Forelimb muscle (tissue), 1 donor: Measurements from ENCODE around the gene IPO5. TPM values are rescaled to one million over a fixed set of nuclear protein-coding genes. Genes with fewer than 3 reads are reported as not detected.
"Not testable (repeated sequence)": the region's sequence is repeated elsewhere in the genome, so short reads cannot be mapped to it uniquely, and the experiment has no call there.

Experiments
- DNase-seq: peaks from one replicate; pipeline ENCODE4 v3.0.0-alpha.2; 2013; ENCODE audit warnings: low read depth
- polyA plus RNA-seq: library from polyadenylated mRNA; unstranded; fragments of 120-200 nt; gene quantifications from one replicate; pipeline ENCODE4 v1.2.1, GENCODE V29; 2013; ENCODE audit not compliant: insufficient read length

IPO5 gene
- polyA plus RNA-seq, 1 donor: 182 TPM

DNA sequence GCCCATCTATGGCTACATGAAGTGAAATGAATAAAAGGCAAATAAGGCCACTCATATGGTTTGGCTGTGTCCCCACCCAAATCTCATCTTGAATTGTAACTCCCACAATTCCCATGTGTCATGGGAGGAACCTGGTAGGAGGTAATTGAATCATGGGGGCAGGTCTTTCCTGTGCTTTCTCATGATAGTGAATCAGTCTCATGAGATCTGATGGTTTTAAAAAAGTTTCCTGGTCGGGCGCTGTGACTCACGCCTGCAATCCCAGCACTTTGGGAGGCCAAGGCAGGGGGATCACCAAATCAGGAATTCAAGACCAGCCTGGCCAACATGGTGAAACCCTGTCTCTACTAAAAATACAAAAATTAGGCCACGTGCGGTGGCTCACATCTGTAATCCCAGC is 4.2 kb upstream of the IPO5 start:
- DNase-seq: not testable (repeated sequence)

DNA sequence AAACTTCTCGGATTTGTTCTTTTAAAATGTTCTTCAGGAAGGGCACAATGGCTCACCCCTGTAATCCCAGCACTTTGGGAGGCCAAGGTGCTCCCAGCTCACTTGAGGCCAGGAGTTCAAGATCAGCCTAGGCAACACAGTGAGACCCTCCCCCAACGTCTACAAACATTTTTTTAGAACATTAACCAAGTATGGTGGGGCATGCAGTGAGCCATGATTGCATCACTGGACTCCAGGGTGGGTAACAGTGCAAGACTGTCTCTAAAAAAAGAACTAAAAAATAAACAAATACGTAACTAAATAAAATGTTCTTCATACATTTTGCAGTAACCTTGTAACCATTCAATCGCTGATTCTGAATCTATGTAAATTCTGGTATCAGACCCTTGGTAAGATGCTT is 2.1 kb upstream of the IPO5 start:
- no peak for DNase-seq

DNA sequence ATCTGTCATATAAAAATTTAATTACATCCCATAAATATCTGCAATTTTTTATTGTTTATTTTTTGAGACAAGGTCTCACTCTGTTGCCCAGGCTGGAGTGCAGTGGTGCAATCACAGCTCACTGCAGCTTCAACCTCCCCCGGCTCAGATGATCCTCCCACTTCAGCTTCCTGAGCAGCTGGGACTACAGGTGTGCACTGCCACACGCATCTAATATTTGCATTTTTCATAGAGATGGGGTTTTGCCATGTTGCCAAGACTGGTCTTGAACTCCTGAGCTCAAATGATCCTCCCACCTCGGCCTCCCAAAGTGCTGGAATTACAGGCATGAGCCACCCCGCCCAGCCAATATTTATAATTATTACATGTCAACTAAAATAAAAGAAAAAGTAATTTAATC is 644 bp upstream of the IPO5 start:
- not testable (repeated sequence) for DNase-seq

DNA sequence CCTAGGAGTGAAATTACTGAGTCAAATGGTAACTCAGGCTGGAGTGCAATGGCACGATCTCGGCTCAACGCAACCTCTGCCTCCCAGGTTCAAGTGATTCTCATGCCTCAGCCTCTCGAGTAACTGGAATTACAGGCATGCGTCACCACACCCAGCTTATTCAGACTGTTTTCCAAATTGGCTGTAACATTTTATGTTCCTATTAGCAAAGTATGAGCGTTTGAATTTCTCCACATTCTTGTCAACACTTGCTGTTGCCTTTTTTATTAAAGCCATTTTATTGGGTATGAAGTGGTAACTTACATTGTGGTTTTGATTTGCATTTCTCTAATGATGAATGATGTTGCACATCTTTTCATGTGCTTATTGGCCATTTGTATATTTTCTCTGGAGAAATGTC is 7.9 kb downstream of the IPO5 start:
- no peak for DNase-seq

DNA sequence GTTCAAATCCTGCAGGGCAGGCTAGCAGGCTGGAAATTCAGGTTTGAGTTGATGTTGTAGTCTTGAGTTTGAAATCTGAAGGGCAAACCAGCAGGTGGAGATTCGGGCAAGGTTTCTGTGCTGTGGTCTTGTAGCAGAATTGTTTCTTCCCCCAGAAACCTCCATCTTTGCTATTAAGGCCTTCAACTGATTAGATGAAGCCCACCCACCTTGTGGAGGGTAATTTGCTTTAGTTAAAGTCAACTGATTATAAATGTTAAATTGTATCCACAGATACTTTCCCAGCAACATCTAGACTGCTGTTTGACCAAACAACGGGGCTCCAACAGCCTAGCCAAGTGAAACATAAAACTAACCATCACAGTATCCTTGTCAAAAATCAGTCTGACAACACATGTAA is 9.4 kb downstream of the IPO5 start:
- no peak for DNase-seq

DNA sequence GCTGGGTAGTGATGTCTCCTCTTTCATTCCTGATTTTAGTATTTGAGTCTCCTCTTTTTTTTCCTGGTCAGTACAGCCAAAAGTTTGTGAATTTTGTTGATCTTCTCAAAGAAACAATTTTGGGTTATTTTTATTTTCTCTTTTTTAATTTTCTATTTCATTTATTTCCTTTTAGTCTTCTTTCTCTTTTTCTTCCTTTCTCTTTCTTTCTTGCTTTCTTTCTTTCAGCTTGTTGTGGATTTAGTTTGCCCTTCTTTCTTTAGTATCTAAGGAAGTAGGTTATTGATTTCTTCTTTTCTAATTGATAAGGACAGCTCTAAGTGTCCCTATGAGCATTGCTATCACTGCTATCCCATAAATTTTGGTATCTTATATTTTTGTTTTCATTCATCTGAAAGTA is 13.8 kb downstream of the IPO5 start:
- no peak for DNase-seq

DNA sequence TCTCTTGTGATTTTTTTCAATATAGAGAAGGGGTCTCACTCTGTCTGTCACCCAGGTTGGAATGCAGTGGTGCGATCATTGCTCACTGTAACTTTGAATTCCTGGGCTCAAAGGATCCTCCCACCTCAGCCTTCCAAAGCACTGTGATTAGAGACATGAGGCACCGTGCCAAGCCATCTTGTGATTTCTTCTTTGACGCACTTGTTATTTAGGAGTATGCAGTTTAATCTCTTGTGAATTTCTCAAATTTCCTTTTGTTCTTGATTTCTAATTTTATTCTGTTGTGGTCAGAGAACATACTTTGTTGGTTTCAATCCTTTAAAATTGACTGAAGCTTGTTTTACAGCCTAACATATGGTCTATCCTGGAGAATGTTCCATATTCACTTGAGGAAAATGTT is 14.5 kb downstream of the IPO5 start:
- no peak for DNase-seq

DNA sequence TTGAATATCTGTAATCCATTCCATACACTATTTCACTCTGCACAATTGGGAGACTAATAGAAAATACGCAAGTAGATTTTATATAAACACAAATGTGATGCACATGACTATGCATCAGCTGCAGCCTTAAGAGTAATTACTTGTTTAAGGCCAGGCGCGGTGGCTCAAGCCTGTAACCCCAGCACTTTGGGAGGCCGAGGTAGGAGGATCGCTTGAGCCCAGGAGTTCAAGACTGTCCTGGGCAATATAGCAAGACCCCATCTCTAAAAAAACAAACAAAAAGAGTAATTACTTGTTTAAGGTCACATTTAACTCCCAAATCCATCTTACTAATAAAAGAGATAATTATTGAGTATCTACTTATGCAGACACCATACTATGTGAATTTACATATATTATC is 18.0 kb downstream of the IPO5 start:
- DNase-seq: no peak

DNA sequence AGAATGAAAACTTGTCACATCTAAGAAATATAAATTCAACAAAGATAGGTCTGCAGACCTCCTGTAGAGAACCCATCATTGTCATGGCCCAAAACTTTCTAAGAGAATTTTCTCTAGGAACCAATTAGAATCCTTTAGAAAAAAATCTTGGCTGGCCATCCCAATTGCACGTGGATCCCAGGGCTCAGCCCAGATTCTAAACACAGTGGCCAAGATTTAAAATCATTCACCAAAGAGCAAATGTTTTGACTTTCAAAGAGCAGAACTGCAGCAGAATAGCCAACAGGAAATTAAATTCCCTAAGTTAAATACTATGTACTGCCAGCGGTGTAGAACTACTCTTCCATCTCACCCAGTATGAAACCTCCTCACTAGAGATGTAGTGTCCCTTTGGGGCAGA is 21.3 kb downstream of the IPO5 start:
- DNase-seq: no peak

DNA sequence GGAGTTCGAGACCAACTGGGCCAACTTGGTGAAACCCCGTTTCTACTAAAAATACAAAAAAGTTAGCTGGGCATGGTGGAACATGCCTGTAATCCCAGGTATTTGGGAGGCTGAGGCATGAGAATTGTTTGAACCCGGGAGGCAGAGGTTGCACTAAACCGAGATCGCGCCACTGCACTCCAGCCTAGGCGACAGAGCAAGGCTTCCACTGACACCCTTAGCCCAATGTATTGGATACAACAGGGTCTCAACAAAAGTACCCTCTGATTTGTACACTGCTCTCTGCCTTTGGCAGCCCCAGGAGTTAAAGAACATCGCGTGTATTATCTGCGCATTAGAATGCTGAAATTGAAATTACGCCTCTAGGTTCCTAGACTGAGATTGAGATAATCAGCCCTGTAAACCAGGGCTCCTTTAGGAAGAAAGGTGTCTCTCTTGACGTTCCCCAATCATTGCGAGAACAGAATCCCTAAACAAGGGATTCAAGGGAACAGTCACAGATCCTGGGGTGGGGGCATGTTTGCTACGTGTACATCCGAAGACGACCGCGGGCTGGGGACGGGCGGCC is 21.9 kb downstream of the IPO5 start:
- peak; percentile 6 for DNase-seq

DNA sequence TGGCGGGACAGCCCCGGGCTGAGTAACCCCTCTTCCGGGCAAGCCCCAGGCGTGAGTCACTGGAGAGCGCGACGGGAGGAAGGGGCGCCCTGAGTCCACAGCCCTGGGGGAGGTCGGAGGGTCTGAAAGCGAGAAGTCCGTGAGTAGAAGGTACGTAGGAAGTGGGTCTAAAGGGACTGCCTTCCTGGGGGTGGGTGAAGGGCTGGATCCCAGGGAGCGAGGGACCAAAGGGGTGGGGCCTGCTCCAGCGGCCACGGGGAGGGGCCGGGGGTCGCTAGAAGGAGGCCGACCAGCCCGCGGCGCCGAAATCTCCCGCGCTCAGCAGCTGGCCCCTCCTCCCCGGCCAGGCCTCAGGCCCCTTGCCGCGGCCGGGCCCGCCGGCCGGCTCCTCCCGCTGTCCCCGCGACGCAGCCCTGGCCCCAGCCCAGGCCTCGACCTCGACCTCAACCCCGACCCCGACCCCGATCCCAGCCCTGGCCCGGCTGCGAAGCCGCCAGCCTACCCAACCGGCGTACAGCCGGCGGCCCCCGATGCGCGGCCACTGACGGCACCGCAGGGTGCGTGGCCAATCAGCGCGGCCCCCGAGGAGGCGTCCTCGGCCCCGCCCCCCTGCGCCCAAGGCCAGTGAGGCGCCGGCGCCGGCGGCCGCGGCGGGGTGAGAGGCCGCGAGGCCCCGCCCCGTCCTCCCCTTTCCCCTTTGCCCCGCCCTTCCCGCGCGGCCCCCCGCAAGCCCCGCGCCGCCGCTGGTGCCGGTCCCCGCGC is 22.6 kb downstream of the IPO5 start:
- DNase-seq: peak; percentile 71

DNA sequence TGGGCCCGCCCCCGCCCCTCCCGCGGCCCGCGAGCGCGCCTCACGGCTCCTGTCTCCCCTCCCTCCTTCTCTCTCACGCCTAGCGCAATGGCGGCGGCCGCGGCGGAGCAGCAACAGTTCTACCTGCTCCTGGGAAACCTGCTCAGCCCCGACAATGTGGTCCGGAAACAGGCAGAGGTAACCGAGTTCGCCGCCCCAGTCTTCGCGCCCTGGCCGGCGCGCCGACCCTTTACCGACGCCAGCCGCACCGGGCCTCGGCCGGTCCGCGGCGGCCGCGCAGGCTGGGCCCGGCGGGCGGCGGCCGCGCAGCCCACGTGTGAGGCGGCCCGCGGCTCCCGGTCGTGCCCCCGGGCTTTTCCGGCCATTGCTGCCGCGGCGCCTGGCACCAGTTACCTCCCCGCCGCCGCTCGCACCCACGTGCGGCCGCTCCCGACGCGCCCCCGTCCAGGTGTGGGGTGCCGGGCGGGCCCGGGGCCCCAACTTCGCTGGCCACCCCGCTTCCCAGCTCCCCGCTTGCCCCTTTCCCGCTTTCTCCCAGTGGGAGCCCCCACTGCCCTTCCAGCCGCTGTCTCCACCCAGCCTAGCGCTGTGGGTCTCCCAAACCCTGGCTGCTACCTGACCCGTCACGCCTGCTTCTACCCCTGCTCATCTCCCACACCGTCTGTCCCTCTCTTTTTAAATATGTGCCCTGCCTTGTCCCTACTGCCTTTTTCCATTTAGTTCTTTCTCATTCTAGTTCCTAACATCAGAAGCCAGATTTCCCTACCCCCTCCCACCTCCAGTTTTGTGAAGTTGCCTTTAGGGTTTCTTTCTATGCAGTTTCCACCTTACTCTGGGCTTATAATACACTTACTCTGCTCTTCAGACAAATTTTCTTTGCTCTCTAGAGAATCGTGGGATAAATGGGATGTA is 23.4 kb downstream of the IPO5 start:
- peak; percentile 9 for DNase-seq

DNA sequence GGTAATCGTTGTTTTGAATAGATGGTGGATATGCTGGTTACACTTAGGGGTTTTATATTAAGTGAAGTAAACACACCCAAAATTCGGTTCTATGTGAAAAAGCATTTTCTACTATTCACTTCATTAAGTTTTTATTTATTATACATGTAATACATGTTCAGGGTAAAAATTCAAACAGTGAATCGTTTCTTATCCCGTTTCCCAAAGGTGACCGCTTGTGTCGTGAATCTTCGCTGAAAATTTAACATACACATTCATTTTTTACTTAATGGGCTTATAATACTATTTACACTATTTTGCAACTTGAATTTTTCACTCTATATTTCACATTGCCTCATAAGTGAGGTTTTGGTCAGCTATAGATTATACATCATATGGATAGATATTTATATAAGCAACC is 24.5 kb downstream of the IPO5 start:
- no peak for DNase-seq

DNA sequence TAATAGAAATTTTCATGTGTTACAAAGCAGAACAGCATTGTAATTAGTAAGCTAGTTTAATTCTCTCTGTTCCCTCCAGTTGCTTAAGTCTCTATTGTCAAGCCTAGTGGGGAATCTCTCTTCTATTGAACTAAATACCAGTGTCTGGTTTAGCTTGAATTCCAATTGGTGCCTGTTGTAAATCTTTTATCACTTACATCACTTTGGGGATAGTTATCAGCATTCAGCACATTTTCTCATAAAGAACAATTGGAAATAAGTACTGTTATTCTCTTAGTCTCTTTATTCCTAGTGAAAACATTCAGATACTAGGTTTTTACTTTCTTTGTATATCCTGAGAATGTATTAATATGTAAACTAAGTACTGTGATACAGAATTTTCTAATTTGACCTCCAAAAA is 25.2 kb downstream of the IPO5 start:
- DNase-seq: no peak

DNA sequence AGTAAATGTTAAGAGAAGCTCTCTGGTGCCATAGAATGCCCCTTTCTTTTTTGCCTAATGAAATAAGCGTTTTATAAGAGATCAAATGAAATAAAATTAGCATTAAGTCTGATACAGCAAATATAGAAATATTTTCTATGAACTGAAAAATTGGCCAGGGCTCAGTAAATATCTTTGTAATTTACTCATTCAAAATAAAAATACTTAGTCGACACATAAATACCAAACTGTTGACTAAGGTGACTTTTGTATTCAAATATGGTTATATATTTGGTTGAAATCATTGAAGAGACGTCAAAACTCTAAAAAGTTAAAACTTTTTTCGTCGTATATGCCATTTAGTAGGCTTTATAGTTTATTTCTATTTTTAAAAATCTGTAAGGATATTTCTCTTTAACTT is 25.6 kb downstream of the IPO5 start:
- DNase-seq: no peak

DNA sequence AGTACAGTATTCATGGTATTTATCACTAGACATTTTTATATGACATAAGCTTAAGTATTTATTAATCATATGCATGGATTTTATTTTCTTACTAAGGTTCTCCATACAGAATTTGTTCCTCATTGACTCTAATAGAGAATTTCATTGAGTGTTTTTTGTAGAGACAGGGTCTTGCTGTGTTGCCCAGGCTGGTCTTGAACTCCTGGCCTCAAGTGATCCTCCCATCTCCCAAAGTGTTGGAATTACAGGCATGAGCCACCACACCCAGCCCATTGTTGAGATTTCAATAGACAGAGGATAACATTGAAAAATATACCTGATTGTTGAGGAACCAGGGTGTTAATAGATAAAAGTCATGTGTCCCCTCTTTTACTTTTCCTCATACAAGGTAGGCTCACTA is 26.1 kb downstream of the IPO5 start:
- DNase-seq: no peak

DNA sequence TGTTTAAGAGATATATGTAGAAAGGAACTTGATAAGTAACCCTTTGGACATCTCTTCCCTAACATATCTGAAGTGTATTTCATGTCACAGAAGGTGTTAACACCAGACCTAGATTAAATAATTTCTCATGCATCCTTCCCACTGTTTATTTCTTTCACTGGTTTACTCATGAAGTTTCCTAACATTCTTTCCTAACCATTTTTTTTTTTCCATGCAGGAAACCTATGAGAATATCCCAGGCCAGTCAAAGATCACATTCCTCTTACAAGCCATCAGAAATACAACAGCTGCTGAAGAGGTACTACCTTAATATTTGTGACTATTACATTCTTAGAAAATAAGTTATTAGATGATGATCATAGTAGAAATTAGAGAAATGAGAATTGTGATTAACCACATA is 28.8 kb downstream of the IPO5 start:
- no peak for DNase-seq

DNA sequence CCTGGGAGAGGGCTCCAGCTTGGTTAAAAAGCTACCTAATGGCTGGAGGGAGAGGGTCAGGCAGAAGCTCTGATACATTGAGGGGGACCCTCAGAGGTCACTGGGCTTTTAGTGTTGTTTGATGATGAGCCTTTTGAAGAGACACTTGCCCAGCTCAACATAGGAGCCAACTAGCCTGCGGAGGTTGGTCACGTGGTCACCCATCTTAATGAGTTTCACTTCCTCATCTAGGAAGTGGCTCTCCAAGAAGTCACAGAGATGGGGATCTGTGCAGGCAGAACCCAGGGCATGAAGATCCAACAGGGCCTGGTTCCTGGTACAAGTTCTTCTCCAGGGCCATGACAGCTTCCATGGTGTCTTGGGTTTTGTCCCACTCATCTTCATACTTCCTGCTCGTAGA is 33.4 kb downstream of the IPO5 start:
- DNase-seq: no peak

DNA sequence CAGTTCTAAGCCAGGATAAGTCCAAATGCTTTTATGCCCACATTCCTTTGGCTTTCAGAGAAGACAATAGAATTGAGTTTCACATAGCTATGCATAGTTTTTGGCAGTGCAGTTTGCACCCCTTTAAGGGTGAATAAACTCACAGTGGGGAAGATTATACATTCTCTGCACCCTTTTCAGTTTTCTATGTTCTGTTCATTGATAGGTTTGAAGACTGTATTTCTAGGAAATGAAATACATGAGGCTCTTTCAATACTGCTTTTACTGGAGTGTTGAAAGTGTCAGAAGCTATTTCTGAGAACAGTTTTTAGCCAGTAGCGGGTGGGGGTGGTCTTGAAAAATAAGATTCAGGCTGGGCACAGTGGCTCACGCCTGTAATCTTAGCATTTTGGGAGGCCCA is 46.2 kb downstream of the IPO5 start:
- no peak for DNase-seq

DNA sequence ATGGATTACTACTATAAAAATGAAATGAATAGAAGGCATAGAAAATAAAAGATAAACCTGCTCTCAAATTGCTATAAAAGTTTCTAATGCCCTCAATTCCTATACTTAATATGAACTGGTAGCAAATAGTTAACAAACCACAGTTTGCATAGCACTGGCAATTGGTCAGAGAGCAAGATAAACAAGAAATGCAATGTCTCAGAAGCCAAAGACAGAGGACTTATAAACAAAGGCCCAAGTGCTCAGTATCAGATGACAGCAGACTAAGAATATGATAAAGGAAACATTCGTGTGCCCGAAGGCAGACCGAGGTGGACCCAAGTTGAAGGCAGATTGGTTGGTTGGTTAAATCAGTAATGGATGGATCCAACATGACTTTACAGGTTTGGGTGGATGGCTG is 50.6 kb downstream of the IPO5 start:
- no peak for DNase-seq

DNA sequence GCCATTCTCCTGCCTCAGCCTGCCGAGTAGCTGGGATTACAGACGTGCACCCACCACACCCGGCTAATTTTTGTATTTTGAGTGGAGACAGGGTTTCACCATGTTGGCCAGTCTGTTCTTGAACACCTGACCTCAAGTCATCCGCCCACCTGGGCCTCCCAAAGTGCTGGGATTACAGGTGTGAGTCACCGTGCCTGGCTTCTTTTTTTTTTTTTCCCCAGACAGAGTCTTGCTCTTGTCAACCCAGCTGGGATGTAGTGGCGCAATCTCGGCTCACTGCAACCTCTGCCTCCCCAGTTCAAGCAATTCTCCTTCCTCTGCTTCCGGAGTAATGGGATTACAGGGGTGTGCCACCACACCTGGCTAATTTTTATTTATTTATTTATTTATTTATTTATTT is 51.5 kb downstream of the IPO5 start:
- not testable (repeated sequence) for DNase-seq

DNA sequence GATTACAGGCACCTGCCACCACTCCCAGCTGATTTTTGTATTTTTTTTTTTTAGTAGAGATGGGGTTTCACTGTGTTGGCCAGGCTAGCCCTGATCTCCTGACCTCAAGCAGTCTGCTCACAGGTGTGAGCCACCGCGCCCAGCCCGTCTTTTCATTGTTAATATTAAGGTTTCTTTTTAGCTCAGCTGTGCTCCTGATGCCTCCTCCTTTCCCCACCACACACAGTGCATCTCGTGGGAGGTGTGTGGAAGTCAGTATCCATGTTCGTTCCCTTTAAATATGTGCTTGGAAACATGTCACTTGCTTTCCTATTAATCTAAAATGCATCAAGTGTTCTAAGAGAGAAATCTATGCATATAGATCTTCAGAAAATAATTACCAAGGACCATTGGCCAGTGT is 53.5 kb downstream of the IPO5 start:
- no peak for DNase-seq

DNA sequence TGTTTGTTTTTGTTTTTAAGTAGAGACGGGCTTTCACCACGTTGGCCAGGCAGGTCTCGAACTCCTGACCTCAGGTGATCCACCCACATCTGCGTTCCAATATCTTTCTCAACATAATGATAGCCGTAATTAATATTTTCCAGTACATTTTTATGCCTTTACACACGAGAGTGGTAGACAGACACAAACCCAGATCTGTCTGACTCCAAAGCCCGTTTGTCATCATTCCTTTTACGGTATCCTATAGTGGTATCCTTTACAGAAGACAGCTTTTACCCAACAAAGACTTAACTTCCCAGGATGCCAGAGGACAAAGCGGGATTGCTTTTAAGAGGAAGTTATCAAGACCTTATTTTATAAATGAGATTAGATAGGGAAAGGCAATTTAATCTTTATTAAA is 59.8 kb downstream of the IPO5 start:
- DNase-seq: no peak
